Adrenal gland (tissue), 5 donors: ENCODE results near the gene PSD2.

Experiments used
- CTCF ChIP-seq, 6 experiments: fragments of 450-650 bp in 4 of 6; fragments of 200-600 bp in 2 of 6; sonication (generic) in 1 of 6; IDR thresholded peaks; 1 replicate in 5 of 6; 2 replicates in 1 of 6; pipeline versions ENCODE4 v1.5.1 to v1.8.0; 2016 to 2021; ENCODE audit warnings: antibody characterized with exemption in 6 of 6, mild to moderate bottlenecking in 2 of 6, moderate library complexity in 1 of 6
- POLR2A ChIP-seq, 2 donors: fragments of 450-650 bp; IDR thresholded peaks; one replicate each; pipeline ENCODE4 v1.6.1; 2017; ENCODE audit warnings: antibody characterized with exemption in 2 of 2, mild to moderate bottlenecking in 2 of 2, moderate library complexity in 1 of 2
- donor health status: DM: no; HTN: no; CAD: no.

DNA sequence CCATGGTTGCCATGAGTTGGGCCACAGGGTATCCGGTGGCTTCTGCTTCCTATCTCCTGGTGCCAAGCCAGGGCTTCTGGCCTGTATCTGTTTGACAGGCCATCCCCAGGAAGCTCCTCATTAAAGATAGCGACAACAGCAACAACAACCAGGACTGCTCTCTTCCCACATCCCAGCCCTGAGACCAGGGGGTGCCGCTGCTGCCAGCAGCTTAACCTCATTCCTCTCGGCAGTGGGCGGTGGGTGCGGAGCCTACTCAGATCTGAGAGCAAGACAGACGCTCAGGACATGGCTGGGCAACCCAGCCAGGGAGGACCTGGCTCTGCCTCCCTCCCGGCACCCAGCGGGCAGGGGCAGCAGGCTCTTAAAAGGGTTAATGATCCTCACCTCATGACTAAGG lies 98.3 kb downstream of the PSD2 start:
- TF ChIP-seq CTCF (IDR thresholded peaks at IDR 0.05) (no peak), POLR2A (IDR thresholded peaks at IDR 0.05) (no peak)
